GM13977 (cell line): ENCODE results near the gene CDH4.

Source experiments
- DNase-seq: peaks from one replicate; pipeline ENCODE4 v3.0.0; 2012; ENCODE audit warnings: low spot score
- CTCF ChIP-seq: IDR thresholded peaks from 2 replicates; pipeline ENCODE4 v1.5.1; 2012; ENCODE audit warnings: mild to moderate bottlenecking, control low read depth; ENCODE audit not compliant: insufficient read depth; ENCODE audit errors: extremely low read depth, missing control alignments
- in situ Hi-C: fragments of 300-500 bp; cut with MboI; formaldehyde crosslinking; loops from one replicate; pipeline ENCODE4 v1.12.0; 2022; ENCODE audit warnings: low sequenced_read_pairs, low pct_unique_long_range_greater_than_20kb, mixed read lengths, inconsistent platforms; ENCODE audit not compliant: unreplicated experiment

Gene CDH4

DNA sequence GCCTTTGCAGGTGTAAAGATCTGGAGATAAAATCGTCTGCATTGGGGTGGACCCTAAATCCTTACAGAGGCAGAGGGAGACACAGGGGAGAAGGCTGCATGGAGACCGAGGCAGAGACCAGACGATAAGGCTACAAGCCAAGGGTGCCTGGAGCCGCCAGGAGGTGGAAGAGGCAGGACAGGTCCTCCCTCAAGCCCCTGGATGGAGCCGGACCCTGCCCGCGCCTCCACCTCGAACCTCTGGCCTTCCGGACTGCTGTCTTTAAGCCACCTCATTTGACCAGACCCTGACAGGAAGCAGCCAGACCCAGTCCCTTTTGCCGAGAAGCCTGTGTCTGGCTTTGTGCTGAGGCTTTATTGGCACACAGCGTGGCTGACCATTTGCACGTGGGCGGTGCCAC lies 629.8 kb downstream of the CDH4 start:
- in situ Hi-C loops, result no loop called here
- no peak for TF ChIP-seq CTCF
- no peak for DNase-seq

GRCh38 chr20:61882716-61883615 lies 630.9 kb downstream of the CDH4 start:
- no peak for DNase-seq
- TF ChIP-seq CTCF, result no peak
- in situ Hi-C loops, result no loop called here

GRCh38 chr20:61883857-61884393 lies 631.9 kb downstream of the CDH4 start:
- in situ Hi-C loops, result no loop called here
- TF ChIP-seq CTCF, result no peak
- DNase-seq, result no peak

DNA sequence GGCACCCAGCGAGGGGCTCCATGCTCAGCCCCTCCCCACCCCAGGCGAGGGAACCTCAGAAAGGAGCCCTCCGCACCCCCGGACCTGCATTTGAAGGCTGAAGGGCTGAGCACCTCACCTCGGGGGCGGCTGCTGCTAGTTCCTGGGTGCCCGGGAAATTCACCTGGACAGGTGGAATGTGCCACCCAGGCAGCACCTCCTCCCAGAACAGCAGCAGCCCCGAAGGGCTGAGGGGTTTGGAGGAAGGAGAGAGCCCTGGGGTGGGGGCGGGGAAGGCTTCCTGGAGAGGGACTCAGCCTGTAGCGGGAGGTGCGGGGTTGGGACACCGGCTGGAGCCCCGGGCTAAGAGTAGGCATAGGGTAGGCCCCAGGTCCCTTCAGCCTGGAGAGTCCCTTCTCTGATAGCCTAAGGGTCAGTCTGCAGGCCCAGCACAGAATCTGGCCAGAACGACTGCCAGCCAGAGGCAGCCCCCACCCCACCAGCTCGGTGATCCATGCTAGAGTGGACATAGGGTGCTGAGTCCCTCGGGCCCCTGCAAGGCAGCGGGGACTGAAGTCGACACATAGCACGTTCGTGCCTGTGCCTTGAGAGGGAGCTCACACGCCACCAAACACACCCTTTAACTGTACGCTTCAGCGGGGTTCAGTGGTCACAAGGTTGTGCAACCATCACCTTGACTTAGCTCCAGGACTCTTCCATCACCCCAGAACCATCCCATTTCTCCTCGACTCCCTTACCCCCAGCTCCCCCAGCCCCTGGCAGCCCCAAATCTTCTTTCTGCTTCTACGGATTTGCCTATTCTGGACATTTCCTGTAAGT lies 632.7 kb downstream of the CDH4 start:
- TF ChIP-seq CTCF, result no peak
- DNase-seq, result no peak
- in situ Hi-C loops, result no loop called here

DNA sequence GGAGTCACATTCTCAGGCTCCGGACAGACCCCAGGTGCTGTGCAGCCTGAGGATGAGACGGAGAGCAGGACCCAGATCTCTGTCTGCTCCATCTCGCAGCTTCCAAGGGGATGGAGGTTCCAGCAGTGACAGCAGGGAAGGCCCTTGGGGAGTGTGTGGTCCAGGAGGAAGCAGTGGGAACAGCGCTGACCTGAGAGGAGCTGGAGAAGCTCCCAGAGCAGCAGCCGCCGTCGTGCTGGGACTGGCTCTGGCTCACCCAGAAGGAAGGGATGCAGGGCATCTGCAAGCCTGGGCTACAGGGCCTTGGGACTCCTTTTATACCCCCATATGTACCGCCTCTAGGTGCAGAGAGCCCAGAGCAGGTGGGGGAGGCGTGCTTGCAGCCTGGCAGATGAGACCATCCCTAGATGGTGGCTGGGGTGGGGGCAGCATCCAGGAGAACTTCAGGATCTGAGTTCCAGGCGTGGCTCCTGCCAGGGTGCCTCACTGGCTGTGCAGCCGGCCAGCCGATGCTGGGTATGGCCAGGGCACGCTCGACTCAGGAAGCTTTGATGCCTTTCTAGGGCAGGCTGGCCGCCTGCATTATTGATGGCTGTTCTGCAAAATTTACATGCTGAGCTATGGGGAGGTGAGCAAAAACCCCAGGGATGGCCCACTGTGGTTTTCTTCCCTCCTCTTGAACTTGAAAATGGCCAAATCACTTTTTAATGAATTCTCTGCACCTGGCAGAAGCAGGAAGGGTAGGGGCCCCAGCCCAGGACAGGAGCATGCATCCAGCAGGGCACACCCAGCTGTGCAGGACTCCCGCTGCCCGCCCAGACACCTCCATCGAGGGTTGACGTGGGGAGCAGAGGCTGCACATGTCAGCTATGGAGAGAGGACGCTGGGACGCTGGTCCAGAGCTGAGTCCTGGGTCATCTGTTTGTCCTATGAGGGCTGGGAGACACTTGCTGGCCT lies 634.0 kb downstream of the CDH4 start:
- DNase-seq, result no peak
- in situ Hi-C loops, result no loop called here
- TF ChIP-seq CTCF, result no peak
